Thyroid gland (tissue), 4 donors: ENCODE results near the gene TENT4A.

Source experiments
- POLR2A ChIP-seq, 2 donors: fragments of 450-650 bp; IDR thresholded peaks; one replicate each; pipeline ENCODE4 v1.6.1; 2017; ENCODE audit warnings: antibody characterized with exemption in 2 of 2, mild to moderate bottlenecking in 2 of 2, moderate library complexity in 1 of 2
- TF ChIP-seq, protein P1 (sequence below), 6 experiments: fragments of 200-600 bp in 3 of 6; fragments of 450-650 bp in 3 of 6; sonication (generic) in 3 of 6; IDR thresholded peaks; one replicate each; pipeline ENCODE4 v1.5.1; 2016 to 2019; ENCODE audit warnings: antibody characterized with exemption in 6 of 6, mild to moderate bottlenecking in 2 of 6, inconsistent platforms in 1 of 6, moderate library complexity in 1 of 6

DNA sequence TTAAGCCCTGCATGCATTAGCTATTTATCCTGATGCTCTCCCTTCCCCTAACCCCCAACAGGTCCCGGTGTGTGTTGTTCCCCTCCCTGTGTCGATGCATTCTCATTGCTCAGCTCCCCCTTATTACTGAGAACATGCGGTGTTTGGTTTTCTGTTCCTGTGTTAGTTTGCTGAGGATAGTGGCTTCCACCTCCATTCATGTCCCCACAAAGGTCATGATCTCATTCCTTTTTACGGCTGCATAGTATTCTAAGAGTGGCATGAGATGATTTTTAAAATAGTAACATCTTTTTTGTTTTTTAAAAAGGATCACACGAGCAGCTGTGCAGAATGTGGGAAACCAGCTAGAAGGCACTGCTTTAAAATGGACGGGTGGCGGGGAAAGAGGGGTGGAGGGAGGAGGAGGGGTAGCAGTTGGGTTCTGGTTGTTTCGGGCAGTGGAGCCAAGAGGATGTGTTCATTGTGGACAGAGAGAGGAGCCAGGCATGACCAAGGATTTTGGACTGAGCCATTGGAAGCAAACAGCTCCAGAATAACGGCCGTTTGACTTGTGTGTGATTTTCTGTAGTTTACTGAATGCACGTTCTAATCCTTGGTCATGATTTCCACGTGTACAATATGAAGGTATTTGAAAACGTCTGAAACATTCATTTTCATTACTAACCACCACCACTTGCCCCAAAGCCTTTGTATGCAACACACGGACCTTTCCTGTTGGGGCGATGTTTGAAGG lies 1.7 kb upstream of the TENT4A start:
- TF ChIP-seq, protein P1, sequence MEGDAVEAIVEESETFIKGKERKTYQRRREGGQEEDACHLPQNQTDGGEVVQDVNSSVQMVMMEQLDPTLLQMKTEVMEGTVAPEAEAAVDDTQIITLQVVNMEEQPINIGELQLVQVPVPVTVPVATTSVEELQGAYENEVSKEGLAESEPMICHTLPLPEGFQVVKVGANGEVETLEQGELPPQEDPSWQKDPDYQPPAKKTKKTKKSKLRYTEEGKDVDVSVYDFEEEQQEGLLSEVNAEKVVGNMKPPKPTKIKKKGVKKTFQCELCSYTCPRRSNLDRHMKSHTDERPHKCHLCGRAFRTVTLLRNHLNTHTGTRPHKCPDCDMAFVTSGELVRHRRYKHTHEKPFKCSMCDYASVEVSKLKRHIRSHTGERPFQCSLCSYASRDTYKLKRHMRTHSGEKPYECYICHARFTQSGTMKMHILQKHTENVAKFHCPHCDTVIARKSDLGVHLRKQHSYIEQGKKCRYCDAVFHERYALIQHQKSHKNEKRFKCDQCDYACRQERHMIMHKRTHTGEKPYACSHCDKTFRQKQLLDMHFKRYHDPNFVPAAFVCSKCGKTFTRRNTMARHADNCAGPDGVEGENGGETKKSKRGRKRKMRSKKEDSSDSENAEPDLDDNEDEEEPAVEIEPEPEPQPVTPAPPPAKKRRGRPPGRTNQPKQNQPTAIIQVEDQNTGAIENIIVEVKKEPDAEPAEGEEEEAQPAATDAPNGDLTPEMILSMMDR (IDR thresholded peaks at IDR 0.05) = no peak
- no peak for TF ChIP-seq POLR2A (IDR thresholded peaks at IDR 0.05)
